Cardiac fibroblast (primary cell): ENCODE data around the gene KLHL4.
"Not testable (repeated sequence)": the region's sequence is repeated elsewhere in the genome, so short reads cannot be mapped to it uniquely, and the experiment has no call there.

Experiments
- DNase-seq, 2 donors: peaks; one replicate each; pipeline versions ENCODE4 v3.0.0 to v3.0.0-alpha.2; 2010; ENCODE audit warnings: low read depth in 2 of 2
- H3K4me3 ChIP-seq, 2 donors: replicated peaks in 1 of 2; 1 replicate in 1 of 2; 2 replicates in 1 of 2; pipeline ENCODE4 v1.5.1; 2011; ENCODE audit warnings: low read depth in 2 of 2, low read length in 2 of 2, mild to moderate bottlenecking in 2 of 2, moderate library complexity in 1 of 2
- CTCF ChIP-seq: IDR thresholded peaks from one replicate; pipeline ENCODE4 v1.5.1; 2011; ENCODE audit warnings: low read depth, mild to moderate bottlenecking, low read length, inconsistent platforms

The KLHL4 gene, protein sequence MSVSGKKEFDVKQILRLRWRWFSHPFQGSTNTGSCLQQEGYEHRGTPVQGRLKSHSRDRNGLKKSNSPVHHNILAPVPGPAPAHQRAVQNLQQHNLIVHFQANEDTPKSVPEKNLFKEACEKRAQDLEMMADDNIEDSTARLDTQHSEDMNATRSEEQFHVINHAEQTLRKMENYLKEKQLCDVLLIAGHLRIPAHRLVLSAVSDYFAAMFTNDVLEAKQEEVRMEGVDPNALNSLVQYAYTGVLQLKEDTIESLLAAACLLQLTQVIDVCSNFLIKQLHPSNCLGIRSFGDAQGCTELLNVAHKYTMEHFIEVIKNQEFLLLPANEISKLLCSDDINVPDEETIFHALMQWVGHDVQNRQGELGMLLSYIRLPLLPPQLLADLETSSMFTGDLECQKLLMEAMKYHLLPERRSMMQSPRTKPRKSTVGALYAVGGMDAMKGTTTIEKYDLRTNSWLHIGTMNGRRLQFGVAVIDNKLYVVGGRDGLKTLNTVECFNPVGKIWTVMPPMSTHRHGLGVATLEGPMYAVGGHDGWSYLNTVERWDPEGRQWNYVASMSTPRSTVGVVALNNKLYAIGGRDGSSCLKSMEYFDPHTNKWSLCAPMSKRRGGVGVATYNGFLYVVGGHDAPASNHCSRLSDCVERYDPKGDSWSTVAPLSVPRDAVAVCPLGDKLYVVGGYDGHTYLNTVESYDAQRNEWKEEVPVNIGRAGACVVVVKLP

GRCh38 chrX:87517571-87518141 lies at the start of gene KLHL4:
Gene KLHL4, plus strand, starts transcription at chrX:87517802. Its CDS starts 92 bp downstream, at chrX:87517894.
- H3K4me3 ChIP-seq = peak within 1 kb of the TSS; percentile 48 to 55
- DNase-seq = peak; percentile 87 to 93
- TF ChIP-seq CTCF = no peak

DNA sequence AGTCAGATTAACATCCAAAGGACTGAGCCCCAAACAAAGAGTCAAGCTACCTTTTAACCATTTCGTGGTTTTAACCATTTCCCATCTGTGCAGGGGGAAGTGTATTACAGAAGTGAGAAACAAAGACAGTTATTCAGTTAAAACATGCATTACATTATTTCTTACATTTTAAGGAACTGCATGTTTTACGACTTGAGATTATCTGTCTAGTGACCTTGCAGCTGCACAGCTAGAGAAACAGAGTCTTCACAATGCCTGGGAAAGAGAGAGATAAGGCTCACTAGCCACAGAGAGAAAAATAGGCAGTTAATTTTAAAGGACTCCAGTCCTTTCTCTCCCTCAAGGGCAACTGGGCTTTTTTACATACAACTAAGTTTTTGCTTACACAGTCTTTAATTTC lies 48.7 kb upstream of the KLHL4 start:
- no peak overlapping the region for H3K4me3 ChIP-seq
- no peak for DNase-seq
- no peak for TF ChIP-seq CTCF

DNA sequence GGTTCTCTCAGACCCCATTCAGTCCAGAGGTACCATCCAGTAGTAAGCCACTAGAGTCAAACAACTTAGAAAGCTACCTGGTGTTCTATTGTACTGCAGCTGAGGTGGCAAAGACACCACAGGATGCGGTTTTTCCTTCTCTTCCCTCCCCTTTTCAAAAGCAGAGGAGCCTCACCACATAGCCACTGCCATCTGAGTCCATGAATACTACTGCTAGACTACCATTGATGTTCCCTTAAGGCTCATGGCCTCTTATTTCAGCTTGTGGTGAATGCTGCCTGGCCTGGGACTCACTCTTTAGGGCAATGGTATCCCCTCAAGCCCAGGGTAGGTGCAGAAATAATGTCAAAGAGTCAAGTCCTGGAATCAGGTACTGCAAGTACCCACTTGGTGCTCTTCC lies 41.8 kb upstream of the KLHL4 start:
- H3K4me3 ChIP-seq = no peak overlapping the region
- no peak for DNase-seq
- TF ChIP-seq CTCF = no peak

- DNase-seq, H3K4me3 ChIP-seq: not testable (repeated sequence)
Observed at GRCh38 chrX:87478703-87479102, 38.9 kb upstream of the KLHL4 start.

GRCh38 chrX:87489071-87489470 lies 28.5 kb upstream of the KLHL4 start:
- no peak for TF ChIP-seq CTCF
- DNase-seq = peak; percentile 33 to 36
- no peak overlapping the region for H3K4me3 ChIP-seq

- H3K4me3 ChIP-seq = no peak overlapping the region
- TF ChIP-seq CTCF = no peak
- DNase-seq = peak in 1 of 2 donors; percentile 47
Observed at GRCh38 chrX:87515836-87516235, 1.8 kb upstream of the KLHL4 start.

DNA sequence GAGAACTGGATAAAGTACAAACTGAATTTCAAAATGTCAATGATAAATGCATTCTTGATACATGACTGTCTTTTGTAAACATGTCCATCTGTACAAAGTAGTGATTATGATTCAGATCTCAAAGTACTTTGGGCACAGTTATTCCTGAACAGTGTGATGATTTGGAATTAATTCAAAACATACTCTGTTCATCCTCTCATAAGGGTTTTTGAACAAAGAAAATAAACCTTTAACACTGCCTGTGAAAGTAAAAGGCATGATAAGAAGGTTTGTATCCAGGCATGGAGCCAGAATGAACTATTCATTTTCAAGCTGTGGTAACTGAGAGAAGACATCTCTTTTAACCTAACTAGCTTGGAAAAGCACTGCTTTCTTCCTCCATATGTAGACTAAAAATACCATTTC lies 883 bp upstream of the KLHL4 start:
- peak overlapping the region in 1 of 2 donors; percentile 7 for H3K4me3 ChIP-seq
- DNase-seq = peak; percentile 71
- TF ChIP-seq CTCF = no peak
